Stimulated activated naive CD8-positive, alpha-beta T cell treated with anti-CD3 and anti-CD28 coated beads, Interleukin-15, amount 100 ng/mL, for 72 hours (primary cell): ENCODE data around the gene MUS81.

Source experiments
- ATAC-seq: fragments of 150-1000 bp; cut with Tn5 transposase; 2 replicates; pipeline ENCODE4 v1.10.0; 2021; ENCODE audit warnings: mild to moderate bottlenecking, moderate library complexity
- DNase-seq, 2 donors: peaks; one replicate each; pipeline ENCODE4 v3.0.0; 2021 to 2022
- H3K27ac Mint-ChIP-seq, 2 donors: one replicate each; pipeline ENCODE4 v1.8.0; 2022; ENCODE audit warnings: mild to moderate bottlenecking in 2 of 2, mixed read lengths in 2 of 2, moderate library complexity in 2 of 2
- H3K27me3 Mint-ChIP-seq: one replicate; pipeline ENCODE4 v1.8.0; 2022; ENCODE audit warnings: mixed read lengths
- H3K4me1 Mint-ChIP-seq: one replicate; pipeline ENCODE4 v1.8.0; 2022; ENCODE audit warnings: mild to moderate bottlenecking, mixed read lengths
- H3K4me3 Mint-ChIP-seq, 2 donors: one replicate each; pipeline ENCODE4 v1.8.0; 2022; ENCODE audit warnings: mild to moderate bottlenecking in 2 of 2, mixed read lengths in 2 of 2, moderate library complexity in 1 of 2
- H3K9me3 Mint-ChIP-seq, 2 donors: one replicate each; pipeline ENCODE4 v1.8.0; 2022; ENCODE audit warnings: mixed read lengths in 2 of 2

Gene MUS81

DNA sequence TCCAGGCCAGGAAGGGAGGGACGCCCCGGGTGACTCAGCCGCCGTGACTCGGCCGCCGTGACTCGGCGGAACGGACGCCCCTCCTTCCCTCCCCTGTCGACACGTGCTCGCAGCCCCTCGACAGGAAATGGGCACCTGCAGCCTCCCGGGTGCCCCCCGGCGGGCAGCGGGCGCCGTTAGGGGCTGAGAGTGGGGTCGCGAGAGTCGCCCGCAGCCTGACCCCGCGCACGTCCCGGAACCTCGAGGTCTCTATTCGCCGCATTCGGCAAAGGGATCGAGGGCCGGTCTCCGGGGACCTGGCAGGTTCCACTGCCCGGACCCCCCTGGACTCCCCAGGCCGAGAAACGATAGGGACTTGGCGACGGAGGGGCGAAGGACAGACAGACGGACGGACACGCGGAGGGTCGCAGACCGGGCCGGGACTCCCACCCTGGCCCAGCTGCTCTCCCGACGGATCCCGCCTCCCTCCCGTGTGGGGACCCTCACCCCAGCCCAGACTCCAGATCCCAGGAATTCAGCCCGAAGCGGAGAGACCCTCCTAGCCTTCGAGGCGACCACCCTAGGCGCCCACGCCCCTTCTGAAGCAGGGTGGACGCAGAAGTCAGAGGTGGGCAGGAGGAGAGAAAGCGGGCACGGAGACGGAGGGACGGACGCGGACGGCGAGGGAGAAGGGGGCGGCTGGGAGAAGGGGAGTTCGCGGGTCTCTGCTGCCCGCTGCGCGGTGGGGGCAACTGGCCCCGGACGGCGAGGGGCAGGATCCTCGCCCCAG lies 39.3 kb downstream of the MUS81 start:
- peak overlapping the region; percentile 93 to 97 for H3K4me3 Mint-ChIP-seq
- ATAC-seq = peak; percentile 46
- DNase-seq = peak; percentile 63 to 78
- H3K9me3 Mint-ChIP-seq = no peaks in the 10 kb centered on the region
- H3K27ac Mint-ChIP-seq = peak overlapping the region; percentile 82 to 98
- H3K4me1 Mint-ChIP-seq = peaks cover 57% of the 10 kb centered on the region
- H3K27me3 Mint-ChIP-seq = peaks cover 15% of the 10 kb centered on the region

- Mint-ChIP-seq H3K9me3 (no peaks in the 10 kb centered on the region), H3K4me3 (peak within 1 kb of the TSS; percentile 93 to 97), H3K4me1 (peaks cover 51% of the 10 kb centered on the region), H3K27me3 (peaks cover 15% of the 10 kb centered on the region), H3K27ac (peak within 1 kb of the TSS; percentile 86 to 98)
- ATAC-seq (peak; percentile 91), DNase-seq (peak; percentile 93 to 97)
Observed at GRCh38 chr11:65900125-65900898, 40.1 kb downstream of the MUS81 start, which contains the start of gene FOSL1. TSS of gene FOSL1 (minus strand) at chr11:65900388. CDS start at chr11:65900339, 49 bp downstream.

DNA sequence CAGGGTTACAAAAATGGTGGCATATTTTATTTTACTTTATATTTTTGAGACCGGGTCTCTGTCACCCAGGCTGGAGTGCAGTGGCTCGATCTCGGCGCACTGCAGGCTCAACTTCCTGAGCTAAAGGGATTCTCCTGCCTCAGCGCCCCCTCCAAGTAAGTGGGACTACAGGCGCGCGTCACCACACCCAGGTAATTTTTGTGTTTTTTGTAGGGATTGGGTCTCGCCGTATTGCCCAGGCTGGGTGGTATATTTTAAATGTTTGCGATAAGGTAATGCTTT lies 40.6 kb downstream of the MUS81 start:
- ATAC-seq (no peak), DNase-seq (no peak)
- H3K27ac Mint-ChIP-seq = peak overlapping the region in 1 of 2 donors; percentile 67
- H3K27me3 Mint-ChIP-seq = peaks cover 15% of the 10 kb centered on the region
- peaks cover 46% of the 10 kb centered on the region for H3K4me1 Mint-ChIP-seq
- H3K9me3 Mint-ChIP-seq = no peaks in the 10 kb centered on the region
- peak overlapping the region; percentile 72 to 76 for H3K4me3 Mint-ChIP-seq

GRCh38 chr11:65903068-65903481 lies 42.8 kb downstream of the MUS81 start:
- peaks cover 15% of the 10 kb centered on the region for H3K27me3 Mint-ChIP-seq
- H3K9me3 Mint-ChIP-seq = no peaks in the 10 kb centered on the region

DNA sequence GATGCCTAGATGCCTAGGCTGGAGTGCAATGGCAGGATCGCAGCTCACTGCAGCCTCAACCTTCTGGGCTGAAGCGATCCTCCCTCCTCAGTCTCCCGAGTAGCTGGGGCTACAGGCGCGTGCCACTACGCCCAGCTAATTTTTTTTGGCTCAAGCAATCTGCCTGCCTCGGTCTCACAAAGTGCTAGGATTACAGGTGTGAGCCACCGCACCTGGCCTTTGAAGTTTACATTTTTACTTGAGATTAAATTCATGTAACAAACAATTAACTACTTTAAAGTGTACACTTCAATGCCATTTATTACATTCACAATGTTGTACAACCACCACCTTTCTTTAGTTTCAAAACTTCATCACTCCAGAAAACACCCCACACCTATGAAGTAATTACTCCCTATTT lies 43.5 kb downstream of the MUS81 start:
- H3K27ac Mint-ChIP-seq = no peak overlapping the region

More at GRCh38 chr11:65903068-65903481, 42.8 kb downstream of the MUS81 start:
- DNase-seq (no peak), ATAC-seq (no peak)
- Mint-ChIP-seq H3K4me3 (no peak overlapping the region), H3K27ac (no peak overlapping the region), H3K4me1 (peaks cover 24% of the 10 kb centered on the region)

GRCh38 chr11:65906602-65907001 lies 46.4 kb downstream of the MUS81 start:
- Mint-ChIP-seq H3K9me3 (no peaks in the 10 kb centered on the region), H3K27ac (peak overlapping the region in 1 of 2 donors; percentile 16), H3K4me3 (no peak overlapping the region), H3K27me3 (peaks cover 15% of the 10 kb centered on the region), H3K4me1 (peaks cover 13% of the 10 kb centered on the region)
- ATAC-seq = no peak
- DNase-seq = no peak

More for the DNA sequence above, 43.5 kb downstream of the MUS81 start:
- Mint-ChIP-seq H3K9me3 (no peaks in the 10 kb centered on the region), H3K4me3 (no peak overlapping the region), H3K27me3 (peaks cover 15% of the 10 kb centered on the region), H3K4me1 (peaks cover 18% of the 10 kb centered on the region)
- ATAC-seq = no peak
- DNase-seq = no peak

- DNase-seq = no peak
- H3K27ac Mint-ChIP-seq = no peak overlapping the region
- H3K27me3 Mint-ChIP-seq = peaks cover 10% of the 10 kb centered on the region
- H3K4me1 Mint-ChIP-seq = peaks cover 7% of the 10 kb centered on the region
- no peak for ATAC-seq
- H3K4me3 Mint-ChIP-seq = no peak overlapping the region
- no peaks in the 10 kb centered on the region for H3K9me3 Mint-ChIP-seq
Observed at GRCh38 chr11:65907878-65908277, 47.6 kb downstream of the MUS81 start.

DNA sequence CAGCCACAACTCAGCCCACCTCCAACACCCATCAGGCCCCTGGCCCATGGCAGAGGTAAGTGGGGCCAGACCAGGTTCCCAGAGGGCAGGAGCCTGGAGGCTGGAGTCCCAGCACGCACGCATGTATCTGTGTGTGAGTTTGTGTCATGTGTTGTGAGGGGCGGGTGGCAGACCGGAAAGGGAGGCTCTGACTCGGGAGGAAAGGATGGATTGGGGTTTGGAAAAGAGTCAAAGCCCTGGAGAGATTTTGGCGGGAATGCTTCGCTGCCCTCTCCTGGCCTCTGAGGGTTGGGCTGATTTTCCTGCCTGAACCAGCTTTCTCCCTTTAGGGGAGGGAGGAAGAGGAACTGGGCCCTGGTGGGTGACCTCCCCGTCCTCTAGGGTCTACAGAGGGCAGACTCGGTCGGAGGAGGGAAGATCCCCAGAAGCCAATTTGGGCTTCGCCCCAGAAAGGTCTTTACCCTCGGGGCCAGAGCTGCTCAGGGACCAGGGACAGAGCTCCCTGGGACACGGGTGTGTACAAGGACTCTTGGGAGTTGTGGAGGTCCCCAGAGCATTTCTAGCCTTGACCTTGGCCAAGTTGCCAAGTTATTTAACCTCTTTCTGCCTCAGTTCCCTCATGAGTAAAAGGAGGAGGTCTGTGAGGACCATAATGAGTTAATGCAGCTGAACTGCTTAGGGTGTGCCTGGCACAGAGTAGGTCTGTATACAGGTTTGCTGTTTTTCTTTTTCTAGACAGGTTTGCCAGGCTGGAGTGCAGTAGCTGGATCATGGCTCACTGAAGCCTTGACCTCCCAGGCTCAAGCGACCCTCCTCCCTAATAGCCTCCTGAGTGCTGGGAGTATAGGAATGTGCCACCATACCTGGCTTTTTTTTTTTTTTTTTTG lies 51.7 kb downstream of the MUS81 start:
- DNase-seq (no peak), ATAC-seq (peak; percentile 26)
- no peak overlapping the region for H3K27ac Mint-ChIP-seq
- H3K4me3 Mint-ChIP-seq = no peak overlapping the region
- peaks cover 32% of the 10 kb centered on the region for H3K4me1 Mint-ChIP-seq
- no peaks in the 10 kb centered on the region for H3K9me3 Mint-ChIP-seq
- H3K27me3 Mint-ChIP-seq = no peaks in the 10 kb centered on the region

- Mint-ChIP-seq H3K27me3 (no peaks in the 10 kb centered on the region), H3K9me3 (no peaks in the 10 kb centered on the region), H3K4me3 (no peak overlapping the region), H3K27ac (no peak overlapping the region), H3K4me1 (peaks cover 39% of the 10 kb centered on the region)
- DNase-seq = no peak
- no peak for ATAC-seq
Observed at GRCh38 chr11:65912845-65913244, 52.6 kb downstream of the MUS81 start.

DNA sequence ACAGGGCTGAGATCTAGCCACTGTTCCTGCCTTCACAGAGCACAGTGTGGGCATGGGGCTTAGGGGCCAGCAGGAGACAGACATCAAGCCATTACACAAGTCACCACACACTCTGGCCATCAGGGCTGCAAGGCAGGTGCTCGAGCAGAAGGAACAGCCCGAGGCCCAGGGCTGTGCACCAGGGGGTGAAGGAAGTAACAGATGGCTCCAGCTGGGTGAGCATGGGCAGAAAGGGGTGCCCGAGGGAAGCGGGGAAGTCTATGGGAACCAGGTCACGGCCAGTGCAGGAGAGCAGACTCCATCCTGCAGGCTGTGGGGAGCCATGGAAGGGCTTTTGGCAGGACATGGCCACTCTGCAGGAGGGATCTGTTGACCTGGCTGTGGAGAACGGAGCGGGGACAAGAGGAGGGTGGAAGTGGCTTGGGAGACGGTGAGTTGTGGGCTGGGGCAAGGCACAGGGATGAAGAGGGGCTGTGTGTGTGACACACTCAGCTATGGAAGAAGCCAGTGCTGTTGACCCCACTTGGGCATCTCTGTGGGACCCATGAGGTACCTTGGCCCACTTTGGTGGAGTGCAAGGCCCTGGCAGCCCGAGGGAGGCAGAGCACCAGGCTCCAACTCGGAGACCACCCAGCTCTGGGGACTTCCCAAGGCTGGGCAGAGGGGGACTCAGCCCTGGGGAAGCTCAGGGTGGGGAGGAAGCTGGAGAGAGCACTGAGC lies 55.0 kb downstream of the MUS81 start:
- no peak for DNase-seq
- no peak overlapping the region for H3K4me3 Mint-ChIP-seq
- ATAC-seq = no peak
- peaks cover 38% of the 10 kb centered on the region for H3K4me1 Mint-ChIP-seq
- H3K27ac Mint-ChIP-seq = no peak overlapping the region
- no peaks in the 10 kb centered on the region for H3K9me3 Mint-ChIP-seq
- H3K27me3 Mint-ChIP-seq = no peaks in the 10 kb centered on the region

- Mint-ChIP-seq H3K4me3 (no peak overlapping the region), H3K9me3 (no peaks in the 10 kb centered on the region), H3K27ac (no peak overlapping the region), H3K4me1 (peaks cover 43% of the 10 kb centered on the region), H3K27me3 (no peaks in the 10 kb centered on the region)
- ATAC-seq = no peak
- DNase-seq = no peak
Observed at GRCh38 chr11:65915821-65916251, 55.6 kb downstream of the MUS81 start.
